Midbrain (tissue), 1 donor: ENCODE measurements around the gene NUMB.

Source experiments
- DNase-seq: peaks from one replicate; lab custom pipeline; 2025; lab: John Stamatoyannopoulos, UW

The NUMB gene

GRCh38 chr14:73261075-73261474 is 197.3 kb downstream of the NUMB start:
- DNase-seq: no peak

GRCh38 chr14:73260574-73260973 is 197.8 kb downstream of the NUMB start:
- no peak for DNase-seq

- no peak for DNase-seq
Observed at GRCh38 chr14:73259837-73260236, 198.5 kb downstream of the NUMB start.

- no peak for DNase-seq
Observed at GRCh38 chr14:73258845-73259611, 199.3 kb downstream of the NUMB start.

- no peak for DNase-seq
Observed at GRCh38 chr14:73258076-73258475, 200.3 kb downstream of the NUMB start.

- DNase-seq: no peak
Observed at GRCh38 chr14:73255693-73256225, 202.6 kb downstream of the NUMB start.

GRCh38 chr14:73255005-73255400 is 203.3 kb downstream of the NUMB start:
- DNase-seq: no peak

- DNase-seq: no peak
Observed at GRCh38 chr14:73254247-73255004, 203.9 kb downstream of the NUMB start.

- no peak for DNase-seq
Observed at GRCh38 chr14:73253721-73254120, 204.6 kb downstream of the NUMB start.

- DNase-seq: no peak
Observed at GRCh38 chr14:73253323-73253610, 205.1 kb downstream of the NUMB start.

GRCh38 chr14:73252491-73253322 is 205.6 kb downstream of the NUMB start:
- DNase-seq: no peak

- no peak for DNase-seq
Observed at GRCh38 chr14:73251516-73252215, 206.7 kb downstream of the NUMB start.

GRCh38 chr14:73250781-73251500 is 207.4 kb downstream of the NUMB start:
- no peak for DNase-seq

- DNase-seq: no peak
Observed at GRCh38 chr14:73250317-73250713, 208.0 kb downstream of the NUMB start.

- no peak for DNase-seq
Observed at GRCh38 chr14:73249564-73250316, 208.6 kb downstream of the NUMB start.

GRCh38 chr14:73249108-73249507 is 209.2 kb downstream of the NUMB start:
- no peak for DNase-seq

GRCh38 chr14:73248108-73248868 is 210.1 kb downstream of the NUMB start:
- DNase-seq: no peak

GRCh38 chr14:73246387-73247150 is 211.8 kb downstream of the NUMB start:
- no peak for DNase-seq
